ENCODE measurements around the gene TAPT1. TPM values are rescaled to one million over a fixed set of nuclear protein-coding genes. Genes with fewer than 3 reads are reported as not detected.
"Not testable (repeated sequence)": the region's sequence is repeated elsewhere in the genome, so short reads cannot be mapped to it uniquely, and the experiment has no call there.

TAPT1 gene
- total RNA-seq (10 to 100 TPM; 38.4 to 46.1 TPM), polyA plus RNA-seq (ENCODE audit: insufficient read depth, low read depth, low replicate concordance) (117 TPM)
- long read RNA-seq, donor 1, full-length matches to known transcripts: 3 of 3 reads
- long read RNA-seq, donor 1, partial matches to known transcripts: 0 of 3 reads
- long read RNA-seq, donor 1, other reads (novel, unspliced or antisense): 0 of 3 reads
- long read RNA-seq, donor 2, full-length matches to known transcripts: 7 of 7 reads
- long read RNA-seq, donor 2, partial matches to known transcripts: 0 of 7 reads
- long read RNA-seq, donor 2, other reads (novel, unspliced or antisense): 0 of 7 reads

- Histone ChIP-seq H3K4me1 (peaks cover 26% of the 10 kb centered on the region), H3K36me3 (ENCODE audit: low read depth, missing control alignments) (no peaks in the 10 kb centered on the region), H3K27me3 (no peaks in the 10 kb centered on the region), H3K9me3 (no peaks in the 10 kb centered on the region), H3K4me3 (peak within 1 kb of the TSS; percentile 89 to 91), H3K27ac (peak within 1 kb of the TSS; percentile 97 to 99)
- no peak for TF ChIP-seq POLR2A (IDR thresholded peaks at IDR 0.05)
- TF ChIP-seq CTCF (IDR thresholded peaks at IDR 0.05): no peak
- WGBS, 2 donors: 0% methylated on average over 17 to 69 of the region's 143 CpGs
- intact Hi-C loops (cut with DNase I; ENCODE audit: low total_unique reads): no loop called here
- peak; percentile 86 for DNase-seq
Measured at GRCh38 chr4:16225863-16226815, at the start of gene TAPT1. TSS of gene TAPT1 (minus strand) at chr4:16226471. CDS start at chr4:16226457, 14 bp downstream.

GRCh38 chr4:16271411-16271810 is 45.1 kb upstream of the TAPT1 start:
- no peak overlapping the region for H3K4me3 ChIP-seq
- no peak overlapping the region for H3K27ac ChIP-seq
- DNase-seq: no peak
- no peaks in the 10 kb centered on the region for H3K9me3 ChIP-seq
- no peaks in the 10 kb centered on the region for H3K27me3 ChIP-seq
- no peak for TF ChIP-seq POLR2A (IDR thresholded peaks at IDR 0.05)
- no peak for TF ChIP-seq CTCF (IDR thresholded peaks at IDR 0.05)
- 55 to 61% methylated on average over 4 of the region's 4 CpGs for WGBS, 2 donors
- H3K36me3 ChIP-seq (ENCODE audit: low read depth, missing control alignments): no peaks in the 10 kb centered on the region
- H3K4me1 ChIP-seq: no peaks in the 10 kb centered on the region
- intact Hi-C loops (cut with DNase I; ENCODE audit: low total_unique reads): no loop called here

- H3K9me3 ChIP-seq: no peaks in the 10 kb centered on the region
- TF ChIP-seq CTCF (IDR thresholded peaks at IDR 0.05): no peak
- no peak for TF ChIP-seq POLR2A (IDR thresholded peaks at IDR 0.05)
- 72 to 84% methylated on average over 6 of the region's 6 CpGs for WGBS, 2 donors
- no peak overlapping the region for H3K4me3 ChIP-seq
- H3K4me1 ChIP-seq: no peaks in the 10 kb centered on the region
- intact Hi-C loops (cut with DNase I; ENCODE audit: low total_unique reads): no loop called here
- DNase-seq: no peak
- no peaks in the 10 kb centered on the region for H3K27me3 ChIP-seq
- no peaks in the 10 kb centered on the region for H3K36me3 ChIP-seq (ENCODE audit: low read depth, missing control alignments)
- no peak overlapping the region for H3K27ac ChIP-seq
Measured at GRCh38 chr4:16270454-16271328, 44.4 kb upstream of the TAPT1 start.

GRCh38 chr4:16269742-16270453 is 43.6 kb upstream of the TAPT1 start:
- intact Hi-C loops (cut with DNase I; ENCODE audit: low total_unique reads): loop anchor here (10.0 kb wide), 1 partner anchor 245 kb away; no protein-coding TSS in a partner anchor
- not testable (repeated sequence) for H3K4me3 ChIP-seq, DNase-seq

More at GRCh38 chr4:16269742-16270453, 43.6 kb upstream of the TAPT1 start:
- not testable (repeated sequence) for H3K4me1 ChIP-seq; H3K9me3 ChIP-seq; H3K27me3 ChIP-seq; H3K27ac ChIP-seq; H3K36me3 ChIP-seq (ENCODE audit: low read depth, missing control alignments)
- WGBS, 2 donors: 66 to 67% methylated on average over 4 of the region's 4 CpGs

Measured in testis (tissue), 5 donors.